Dedifferentiated amniotic fluid mesenchymal stem cell (primary cell): ENCODE measurements around the gene TNP2.

Experiments used
- DNase-seq: peaks from one replicate; pipeline ENCODE4 v3.0.0-alpha.2; 2016; ENCODE audit errors: extremely low spot score

Gene TNP2

DNA sequence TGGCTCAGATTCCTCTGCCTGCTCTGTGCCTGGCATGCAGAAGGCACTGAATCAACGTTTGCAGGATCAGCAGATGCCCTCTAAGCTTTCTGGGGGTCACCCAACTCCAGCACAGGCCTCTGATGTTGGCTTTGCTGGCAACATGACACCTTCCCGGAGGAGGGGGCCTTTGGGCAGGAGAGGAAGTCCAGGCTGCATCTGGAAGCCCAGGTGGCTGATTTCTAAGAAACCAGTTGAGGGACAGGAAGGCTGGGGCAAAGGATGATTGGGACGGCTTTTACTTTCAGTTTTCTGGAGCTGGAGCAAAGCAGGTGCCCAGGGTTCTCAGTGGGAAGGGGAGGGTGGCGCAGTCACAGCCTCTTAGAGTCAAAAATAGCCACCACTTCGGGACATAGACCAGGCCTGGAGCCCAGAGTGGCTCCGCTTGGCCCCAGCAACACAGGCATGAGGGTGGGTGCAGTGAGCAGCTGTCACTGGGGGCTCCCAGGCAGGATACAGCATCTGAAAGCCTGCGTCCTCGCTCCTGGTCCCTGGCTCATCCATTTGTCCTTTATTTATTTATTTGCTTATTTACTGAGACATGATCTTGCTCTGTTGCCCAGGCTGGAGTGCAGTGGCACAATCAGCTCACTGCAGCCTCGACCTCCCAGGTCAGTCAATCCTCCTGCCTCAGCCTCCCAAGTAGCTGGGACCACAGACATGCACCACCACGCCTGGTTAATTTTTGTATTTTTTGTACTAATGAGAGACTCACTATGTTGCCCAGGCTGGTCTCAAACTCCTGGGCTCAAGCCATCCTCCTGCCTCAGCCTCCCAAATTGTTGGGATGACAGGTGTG lies 28.3 kb downstream of the TNP2 start:
- DNase-seq: no peak

DNA sequence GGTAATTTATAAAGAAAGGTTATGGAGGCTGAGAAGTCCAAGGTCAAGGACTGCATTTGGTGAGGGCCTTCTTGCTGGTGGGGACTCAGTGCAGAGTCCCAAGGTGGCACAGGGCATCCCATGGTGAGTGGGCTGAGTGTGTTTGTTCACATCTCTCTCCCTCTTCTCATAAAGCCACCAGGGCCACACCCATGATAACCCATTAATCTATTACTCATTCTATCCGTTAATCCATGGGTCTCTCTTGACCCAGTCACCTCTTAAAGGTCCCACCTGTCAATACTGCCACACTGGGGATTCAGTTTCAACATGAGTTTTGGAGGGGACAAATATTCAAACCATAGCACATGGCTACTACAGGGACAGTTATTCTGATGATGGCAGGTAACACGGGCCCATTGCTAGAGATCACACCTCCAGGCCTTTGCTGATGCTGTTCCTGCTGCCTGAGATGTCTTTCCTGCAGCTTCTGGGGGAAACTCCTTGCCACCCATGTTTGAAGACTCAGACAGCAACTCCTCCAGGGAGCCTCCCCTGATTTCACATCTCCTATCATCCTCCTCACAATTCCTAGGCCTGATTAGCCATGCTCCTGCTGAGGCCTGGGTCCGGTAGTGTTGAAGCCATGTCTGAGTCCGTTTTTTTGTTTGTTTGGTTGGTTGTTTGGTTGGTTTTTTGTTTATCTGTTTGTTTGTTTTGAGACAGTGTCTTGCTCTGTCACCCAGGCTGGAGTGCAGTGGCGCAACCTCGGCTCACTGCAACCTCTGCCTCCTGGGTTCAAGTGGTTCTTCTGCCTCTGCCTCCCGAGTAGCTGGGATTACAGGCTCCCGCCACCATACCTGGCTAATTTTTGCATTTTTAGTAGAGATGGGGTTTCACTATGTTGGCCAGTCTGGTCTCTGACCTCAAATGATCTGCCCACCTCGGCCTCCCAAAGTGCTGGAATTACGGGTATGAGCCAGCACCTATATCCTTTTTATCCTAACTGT lies 29.2 kb downstream of the TNP2 start:
- DNase-seq: no peak

DNA sequence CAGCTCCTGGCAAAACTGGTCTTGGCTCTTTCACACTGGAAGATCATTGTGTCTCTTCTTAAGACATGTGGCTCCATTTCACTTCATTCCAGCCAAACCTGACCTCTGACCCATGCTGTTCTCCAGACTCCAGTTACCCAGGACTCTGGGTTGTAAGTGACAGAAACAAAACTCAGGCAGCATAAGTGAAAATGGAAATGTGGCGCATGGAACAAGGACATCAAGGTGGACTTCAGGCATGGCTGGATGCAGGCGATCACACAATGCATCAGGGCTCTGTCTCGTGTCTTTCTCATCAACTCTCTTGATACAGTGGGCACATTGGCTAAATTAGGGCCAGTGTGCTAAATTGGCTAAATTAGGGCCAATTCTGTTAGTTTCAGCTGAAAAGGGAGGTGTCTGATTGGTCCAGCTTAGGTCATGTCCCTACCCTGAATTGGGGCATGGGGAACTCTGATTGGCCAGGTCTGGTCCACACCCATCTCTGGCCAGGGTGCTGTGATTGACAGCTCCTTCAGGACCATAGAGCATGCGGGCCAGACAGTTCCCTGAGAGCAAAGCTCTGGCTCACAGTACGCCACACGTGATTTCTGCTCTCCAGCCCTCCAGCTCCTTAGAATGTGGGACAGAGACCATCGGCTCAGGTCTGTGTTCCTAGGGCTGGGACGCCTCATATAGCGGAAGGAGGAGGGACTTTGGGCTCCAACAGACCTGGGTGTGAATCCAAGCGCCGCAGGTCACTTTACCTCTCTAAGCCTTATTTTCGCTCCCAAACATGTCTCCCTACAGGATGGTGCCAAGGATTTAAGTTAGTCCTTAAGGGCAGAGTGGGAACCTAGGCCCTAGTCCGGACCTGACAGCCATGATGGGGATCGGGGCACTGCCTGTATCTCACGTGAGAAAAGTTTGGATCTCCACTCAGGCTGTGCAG lies 30.6 kb downstream of the TNP2 start:
- DNase-seq: no peak

DNA sequence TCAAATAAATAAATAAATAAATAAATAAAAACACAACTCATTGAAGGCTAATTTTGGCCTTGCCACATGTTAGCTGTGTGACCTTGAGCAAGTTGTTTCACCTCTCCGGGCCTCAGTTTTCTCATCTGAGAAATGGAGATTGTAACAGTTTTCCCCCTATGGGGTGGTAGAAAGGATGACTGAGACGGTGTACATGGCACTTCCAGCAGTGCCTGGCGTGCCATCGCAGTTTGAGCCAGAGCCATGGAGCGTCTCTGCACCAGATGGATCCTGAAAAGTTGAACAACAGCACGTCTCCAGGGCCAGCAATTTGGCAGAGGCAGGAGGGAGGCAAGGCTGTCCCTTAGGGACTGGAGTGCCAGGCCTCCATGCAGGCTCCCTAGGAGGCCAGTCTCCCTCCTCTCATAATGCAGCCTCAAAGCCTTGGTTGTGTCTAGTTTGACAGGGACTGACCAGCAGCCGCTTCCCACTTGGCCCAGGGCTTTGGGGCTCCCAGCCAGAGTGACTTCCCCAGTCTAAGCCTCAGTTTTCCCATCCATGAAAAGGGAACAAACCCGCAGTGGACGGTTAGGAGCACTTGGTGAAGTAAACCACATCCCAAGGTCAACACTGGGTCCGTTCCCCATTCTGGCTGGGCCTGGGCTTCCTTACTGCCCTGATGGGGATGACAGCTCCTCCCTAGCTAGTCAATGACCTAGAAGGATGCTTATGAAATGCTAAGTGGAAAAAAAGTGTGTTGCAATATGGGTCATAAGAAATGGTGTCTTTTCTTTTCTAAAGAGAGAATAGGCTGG lies 32.5 kb downstream of the TNP2 start:
- no peak for DNase-seq

DNA sequence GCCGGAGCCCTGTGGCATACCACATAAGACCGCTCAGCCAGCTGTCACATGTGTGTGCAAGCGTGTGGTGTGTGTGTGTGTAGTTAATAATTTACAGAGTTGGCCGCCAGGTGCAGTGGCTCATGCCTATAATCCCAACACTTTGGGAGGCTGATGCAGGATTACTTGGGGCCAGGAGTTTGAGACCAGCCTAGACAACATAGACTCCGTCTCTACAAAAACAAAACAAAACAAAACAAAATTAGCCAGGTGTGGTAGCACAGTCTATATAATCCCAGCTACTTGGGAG lies 33.5 kb downstream of the TNP2 start:
- no peak for DNase-seq

DNA sequence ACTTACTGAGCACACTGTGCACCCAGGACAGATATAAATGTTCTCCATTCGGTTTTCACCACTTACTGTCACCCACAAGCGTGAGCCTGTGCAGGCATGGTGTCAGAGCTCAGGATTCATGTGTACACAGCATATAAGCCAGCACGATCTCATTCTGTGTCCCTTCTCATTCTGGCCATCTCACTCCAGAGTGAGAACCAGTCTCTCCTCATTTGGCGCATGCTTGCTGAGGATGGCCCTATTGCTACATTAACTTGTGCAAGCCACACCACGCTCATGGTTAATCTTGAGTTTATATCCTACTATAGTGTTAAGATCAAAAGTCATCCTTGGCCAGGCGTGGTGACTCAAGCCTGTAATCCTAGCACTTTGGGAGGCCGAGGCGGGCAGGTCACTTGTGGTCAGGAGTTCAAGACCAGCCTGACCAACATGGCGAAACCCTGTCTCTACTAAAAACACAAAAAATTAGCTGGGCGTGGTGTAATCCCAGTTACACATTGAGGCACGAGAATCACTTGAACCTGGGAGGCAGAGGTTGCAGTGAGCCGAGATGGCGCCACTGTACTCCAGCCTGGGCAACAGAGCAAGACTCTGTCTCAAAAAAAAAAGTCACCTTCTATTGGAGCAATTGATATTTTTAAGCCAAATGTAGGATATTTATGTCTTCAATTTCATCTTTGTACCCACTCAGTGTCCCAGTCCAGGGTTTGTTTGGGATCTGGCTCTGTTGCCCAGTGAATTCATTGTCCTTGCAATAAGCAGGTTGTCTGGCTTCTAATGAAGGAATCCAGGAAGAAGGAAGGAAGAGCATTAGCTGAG lies 34.0 kb downstream of the TNP2 start:
- no peak for DNase-seq

DNA sequence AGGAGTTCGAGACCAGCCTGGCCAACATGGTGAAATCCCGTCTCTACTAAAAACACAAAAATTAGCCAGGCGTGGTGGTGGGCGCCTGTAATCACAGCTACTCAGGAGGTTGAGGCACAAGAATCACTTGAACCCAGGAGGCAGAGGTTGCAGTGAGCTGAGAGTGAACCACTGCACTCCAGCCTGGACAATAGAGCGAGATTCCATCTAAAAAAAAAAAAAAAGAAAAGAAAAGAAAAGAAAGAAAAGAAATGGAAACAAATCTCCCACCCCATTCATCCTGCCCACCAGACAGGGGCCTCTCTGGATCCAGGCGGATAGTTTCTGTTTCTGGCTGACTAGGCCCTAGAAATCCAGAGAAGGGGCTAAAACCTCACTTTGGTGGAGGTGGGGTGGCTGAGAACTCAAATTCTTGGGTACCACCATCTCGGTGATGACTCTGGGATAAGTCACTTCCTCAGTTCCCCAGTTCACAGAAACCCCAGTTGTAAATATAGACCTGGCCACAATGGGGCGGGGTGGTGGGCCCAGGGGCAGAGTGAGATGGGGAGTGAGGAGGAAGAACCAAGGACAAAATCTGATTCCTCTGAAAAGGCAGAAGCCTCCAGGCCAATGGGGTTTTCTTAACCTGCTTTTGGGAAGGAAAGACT lies 35.3 kb downstream of the TNP2 start:
- no peak for DNase-seq

DNA sequence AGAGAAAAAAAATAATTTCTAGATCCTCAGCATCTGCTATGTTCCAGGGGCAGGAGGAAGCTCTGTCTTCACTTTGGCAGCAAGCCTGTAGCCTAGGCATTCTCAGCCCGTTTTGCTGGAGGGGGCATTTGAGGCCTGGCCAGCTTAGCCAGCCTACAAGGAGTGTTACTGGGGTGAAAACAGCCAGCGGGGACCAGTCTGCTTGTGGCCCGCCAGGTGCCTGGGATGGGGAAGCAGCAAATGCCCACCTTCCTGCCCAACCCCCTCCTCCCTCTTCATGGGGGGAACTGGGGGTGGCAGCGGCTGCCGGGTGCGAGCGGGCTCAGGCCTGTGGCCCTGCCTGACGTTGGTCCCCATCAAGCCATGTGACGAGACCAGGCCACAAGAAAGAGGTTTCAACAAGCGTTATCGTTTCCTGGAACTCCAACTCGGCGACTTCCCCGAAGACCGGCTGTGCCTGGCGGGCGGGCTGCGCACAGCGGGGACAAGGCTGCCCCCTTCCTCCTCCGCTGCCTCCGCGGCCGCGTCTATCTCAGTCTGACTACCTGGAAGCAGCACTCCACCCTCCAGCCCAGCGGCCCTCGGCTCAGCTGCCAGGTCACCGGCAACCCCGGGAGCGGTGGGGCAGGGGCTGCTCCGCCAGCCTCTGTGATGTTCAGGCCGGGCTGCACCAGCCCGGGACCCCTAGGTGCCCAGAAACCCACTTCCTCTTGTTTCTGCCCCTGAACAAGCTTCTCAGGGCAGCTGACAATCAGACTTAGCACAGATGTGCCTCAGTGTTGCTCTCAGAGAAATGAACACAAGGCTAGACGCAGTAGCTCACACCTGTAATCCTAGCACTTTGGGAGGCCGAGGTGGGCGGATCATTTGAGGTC lies 36.0 kb downstream of the TNP2 start:
- no peak for DNase-seq

DNA sequence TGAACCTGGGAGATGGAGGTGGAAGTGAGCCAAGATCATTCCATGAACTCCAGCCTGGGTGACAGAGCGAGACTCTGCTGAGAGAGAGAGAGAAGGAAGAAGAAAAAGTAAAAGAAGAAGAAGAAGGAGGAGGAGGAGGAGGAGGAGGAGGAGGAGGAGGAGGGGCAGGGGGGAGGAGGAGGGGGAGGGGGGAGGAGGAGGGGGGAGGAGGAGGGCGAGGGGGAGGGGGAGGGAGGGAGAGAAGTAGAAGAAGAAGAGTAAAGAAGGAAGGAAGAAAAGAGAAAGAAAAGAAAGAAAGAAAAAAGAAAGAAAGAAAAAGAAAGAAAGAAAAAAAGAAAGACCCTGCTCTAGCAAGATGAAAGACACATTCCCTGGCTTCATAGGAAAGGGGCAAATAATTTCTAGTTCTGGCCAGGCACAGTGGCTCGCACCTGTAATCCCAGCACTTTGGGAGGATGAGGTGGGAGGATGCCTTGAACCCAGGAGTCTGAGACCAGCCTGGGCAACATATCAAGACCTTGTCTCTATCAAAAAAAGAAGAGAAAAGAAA lies 36.7 kb downstream of the TNP2 start:
- no peak for DNase-seq

DNA sequence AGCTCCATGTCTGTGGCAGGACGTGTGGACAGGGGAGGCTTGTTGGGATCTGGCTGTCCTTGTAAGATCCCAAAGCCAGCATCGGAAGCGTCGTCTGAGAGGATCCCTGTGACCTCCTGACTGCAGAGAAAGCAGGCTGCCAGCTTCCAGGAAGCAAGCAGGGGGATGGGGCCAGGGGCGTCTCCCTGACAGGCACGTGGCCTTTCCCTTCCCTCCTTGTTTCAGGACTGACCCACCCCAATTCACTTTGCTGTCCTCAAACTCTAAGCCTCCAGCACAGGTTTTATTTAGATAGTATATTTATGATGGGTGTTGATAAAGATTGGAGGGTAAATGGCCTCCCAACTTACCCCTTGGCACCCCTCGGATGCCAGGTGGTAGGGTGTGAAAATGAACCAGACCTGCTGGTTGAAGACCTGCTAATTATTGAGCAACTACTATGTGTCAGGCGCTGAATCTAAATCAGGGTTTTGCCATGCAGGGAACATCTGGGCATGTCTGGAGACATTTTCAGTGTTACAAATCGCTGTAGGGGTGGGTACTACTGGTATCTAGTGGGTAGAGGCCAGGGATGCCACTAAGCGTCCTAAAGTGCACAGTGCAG lies 37.7 kb downstream of the TNP2 start:
- DNase-seq: no peak

DNA sequence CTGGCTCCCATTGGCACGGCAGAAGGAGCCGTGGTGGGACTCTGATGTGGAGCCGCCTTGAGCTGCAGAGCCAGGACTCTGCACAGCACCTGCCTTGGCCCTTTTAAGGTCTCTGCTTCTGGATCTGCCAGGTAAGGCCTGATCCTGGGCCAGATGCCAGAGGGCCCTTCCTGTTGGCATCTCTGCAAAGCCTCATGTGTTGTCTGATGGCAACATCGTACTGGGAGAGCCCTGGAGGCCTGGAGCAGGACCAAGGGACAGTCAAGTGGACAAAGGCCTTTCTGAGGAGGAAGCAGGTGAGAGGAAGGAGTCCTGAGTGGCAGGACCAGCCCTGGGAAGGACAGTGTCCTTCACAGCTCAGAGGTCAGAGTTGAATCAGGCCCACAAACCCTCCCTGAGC lies 39.2 kb downstream of the TNP2 start:
- DNase-seq: no peak

DNA sequence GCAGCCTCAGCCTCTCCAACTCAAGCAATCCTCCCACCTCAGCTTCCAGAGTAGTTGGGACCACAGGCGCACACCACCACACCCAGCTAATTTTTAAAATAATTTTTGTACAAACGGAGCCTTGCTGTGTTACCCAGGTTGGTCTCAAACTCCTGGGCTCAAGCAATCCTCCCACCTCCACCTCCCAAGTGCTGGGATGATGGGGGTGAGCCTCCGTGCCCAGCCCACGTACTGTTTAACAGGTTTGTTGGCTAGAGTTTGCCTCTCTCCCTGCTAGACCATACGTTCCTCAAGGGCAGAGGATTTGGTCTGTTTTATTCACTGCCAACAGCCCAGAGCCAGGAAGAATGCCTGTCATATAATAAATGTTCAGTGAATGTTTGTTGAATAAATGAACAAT lies 39.7 kb downstream of the TNP2 start:
- DNase-seq: no peak

DNA sequence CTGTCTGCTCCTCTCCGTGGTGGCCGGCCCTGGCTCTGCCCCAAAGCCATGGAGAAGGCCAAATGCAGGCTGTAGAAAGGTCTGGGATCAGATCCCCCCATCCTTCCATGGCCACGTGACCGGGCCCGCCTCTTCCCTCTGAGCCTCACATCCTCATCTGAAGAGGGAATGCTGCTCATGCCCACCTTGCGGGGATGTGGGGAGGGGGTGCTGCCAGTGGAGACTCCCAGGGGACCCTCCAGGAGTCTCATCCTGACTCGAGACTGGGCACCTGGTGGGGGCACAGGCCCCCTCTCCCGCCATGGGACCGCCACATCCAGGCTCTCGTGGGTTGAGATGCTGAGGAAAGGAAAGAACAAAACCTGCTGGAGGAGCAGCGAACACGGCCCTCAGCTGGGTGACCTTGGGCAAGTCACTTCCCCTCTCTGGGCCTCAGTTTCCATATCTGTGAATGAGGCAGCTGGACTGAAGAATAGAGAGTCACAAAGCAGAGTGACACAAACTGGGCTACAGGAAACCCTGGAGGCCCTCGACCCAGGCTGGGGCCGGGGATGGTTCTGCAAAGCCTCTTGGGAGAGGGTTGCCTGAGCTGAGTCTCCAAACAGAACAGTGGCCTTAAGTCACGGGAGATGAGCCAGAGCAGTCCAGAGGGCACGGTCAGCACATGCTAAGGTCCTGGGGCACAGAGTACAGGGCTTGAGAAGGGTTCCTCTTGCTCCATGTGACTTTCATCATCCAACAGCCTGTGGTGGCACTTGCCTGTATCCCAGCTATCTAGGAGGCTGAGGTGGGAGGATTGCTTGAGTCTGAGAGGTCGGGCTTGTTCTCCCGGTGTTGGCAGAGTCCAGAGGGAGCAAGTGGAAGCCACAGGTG lies 43.2 kb downstream of the TNP2 start:
- no peak for DNase-seq

DNA sequence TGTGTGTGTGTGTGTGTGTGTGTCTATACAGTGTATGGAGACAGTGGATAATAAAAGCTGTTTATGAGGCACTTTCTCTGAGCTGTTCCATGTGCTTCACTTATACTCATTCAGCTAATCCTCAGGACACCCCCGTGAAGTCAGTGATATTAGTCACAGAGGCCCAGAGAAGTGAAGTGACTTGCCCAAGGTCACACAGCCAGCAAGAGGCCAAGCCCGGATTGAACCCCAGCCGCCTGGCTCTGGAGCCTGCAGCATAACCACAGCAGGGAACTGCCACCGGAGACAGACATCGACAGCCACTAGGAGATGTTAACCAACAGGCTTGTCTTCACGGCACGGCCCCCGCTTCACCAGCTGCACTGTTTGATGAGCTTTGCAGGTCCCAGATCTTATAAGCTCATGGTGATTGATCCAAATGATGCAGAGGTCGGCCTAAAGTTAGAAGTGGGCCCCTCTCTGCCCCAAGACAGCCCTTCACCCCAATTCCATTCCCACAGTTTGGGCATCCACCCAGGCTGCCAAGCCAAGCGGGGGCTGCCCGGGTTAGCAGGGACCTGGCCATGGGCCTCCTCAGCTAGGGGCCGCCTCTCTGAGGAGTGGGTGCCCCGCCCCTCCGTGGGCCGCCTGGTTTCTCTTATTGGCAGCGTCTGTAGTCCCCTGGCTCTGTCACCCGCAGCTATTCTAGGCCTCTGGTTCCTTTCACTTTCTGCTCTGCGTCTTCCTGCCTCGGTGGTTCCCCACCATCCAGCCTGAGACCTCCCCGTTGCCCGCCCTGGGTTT lies 44.0 kb downstream of the TNP2 start:
- no peak for DNase-seq

DNA sequence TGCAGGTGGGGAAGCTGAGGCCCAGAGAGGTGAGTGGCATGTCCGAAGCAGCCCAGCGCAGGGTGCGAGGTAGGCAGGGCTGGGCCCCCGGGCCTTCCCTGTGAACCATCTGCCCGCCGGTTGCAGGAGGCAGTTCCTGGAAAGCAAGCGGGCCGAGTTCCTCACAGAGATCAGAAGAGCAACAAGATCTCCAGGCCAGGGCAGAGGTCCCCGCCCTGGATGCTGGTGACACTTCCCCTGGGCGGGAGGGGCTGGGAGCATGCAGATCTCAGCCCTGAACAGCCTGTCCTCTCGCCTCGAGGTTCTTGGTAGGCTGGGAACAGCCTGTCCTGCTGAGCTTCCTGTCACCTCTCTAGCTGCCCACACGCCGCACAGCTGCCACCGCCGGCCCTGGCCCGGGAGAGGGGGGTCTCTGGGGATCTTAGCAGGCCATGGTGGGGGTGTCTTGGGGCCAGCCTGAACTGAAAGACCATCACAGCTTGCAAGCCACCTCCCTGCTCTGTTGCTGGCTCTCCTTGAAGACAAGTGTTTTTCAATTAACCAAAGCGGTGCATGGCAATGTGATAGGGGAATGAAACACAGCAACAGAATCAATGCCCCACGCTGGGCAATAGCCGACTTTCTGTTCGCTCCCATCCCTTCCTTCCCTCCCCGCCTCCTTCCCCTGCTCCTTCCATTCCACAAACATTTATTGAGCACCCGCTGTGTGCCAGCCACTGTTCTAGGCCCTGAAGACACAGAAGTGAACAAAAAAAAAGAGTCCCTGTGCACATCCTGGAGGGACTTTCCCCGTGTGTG lies 44.8 kb downstream of the TNP2 start:
- DNase-seq: no peak
